Activated naive CD4-positive, alpha-beta T cell treated with anti-CD3 and anti-CD28 coated beads, Interleukin-2, amount 10 ng/mL, durations not matched to agents 7 days and 5 days (primary cell): ENCODE measurements around the gene MT3.
"Not testable (repeated sequence)": the region's sequence is repeated elsewhere in the genome, so short reads cannot be mapped to it uniquely, and the experiment has no call there.

Source experiments
- CTCF ChIA-PET: fragments of 350-600 bp; sonication (Branson Sonifier 250); formaldehyde crosslinking; loops from one replicate; lab custom pipeline; 2021; ENCODE audit warnings: antibody characterized with exemption; lab: Charles Lee
- DNase-seq: peaks from one replicate; pipeline ENCODE4 v3.0.0-alpha.2; 2020
- H3K27ac Mint-ChIP-seq: one replicate; pipeline ENCODE4 v1.8.0; 2021; ENCODE audit warnings: mild to moderate bottlenecking, moderate library complexity, mixed read lengths
- H3K27me3 Mint-ChIP-seq: one replicate; pipeline ENCODE4 v1.8.0; 2021; ENCODE audit warnings: mild to moderate bottlenecking, mixed read lengths
- H3K36me3 Mint-ChIP-seq: one replicate; pipeline ENCODE4 v1.8.0; 2021; ENCODE audit warnings: mixed read lengths
- H3K4me1 Mint-ChIP-seq: one replicate; pipeline ENCODE4 v1.8.0; 2021; ENCODE audit warnings: mixed read lengths
- H3K4me3 Mint-ChIP-seq: one replicate; pipeline ENCODE4 v1.8.0; 2021; ENCODE audit warnings: mild to moderate bottlenecking, moderate library complexity, mixed read lengths
- H3K9me3 Mint-ChIP-seq: one replicate; pipeline ENCODE4 v1.8.0; 2021; ENCODE audit warnings: mixed read lengths

MT3 gene

DNA sequence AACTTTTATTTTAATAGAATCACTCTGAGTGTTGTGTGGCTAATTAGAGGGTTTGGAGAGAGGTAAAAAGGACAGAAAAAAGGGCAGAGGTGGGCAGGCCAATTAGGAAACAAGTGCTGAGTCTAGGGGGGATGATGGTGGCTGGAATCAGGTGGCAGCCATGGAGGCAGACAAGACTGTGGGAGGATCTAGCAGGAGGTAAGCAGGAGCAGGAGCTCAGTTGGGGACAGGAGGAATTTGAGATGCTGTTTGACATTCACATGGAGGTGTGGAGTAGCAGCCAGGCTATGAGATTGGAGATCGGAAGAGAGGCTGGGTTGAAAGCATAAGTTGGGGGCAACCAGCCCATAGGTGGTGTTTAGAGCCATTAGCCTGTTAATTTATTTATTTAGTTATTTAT, 28.2 kb upstream of the MT3 start:
- H3K4me3 Mint-ChIP-seq, result no peak overlapping the region
- H3K36me3 Mint-ChIP-seq, result no peaks in the 10 kb centered on the region
- H3K27ac Mint-ChIP-seq, result peak overlapping the region; percentile 53
- H3K9me3 Mint-ChIP-seq, result no peaks in the 10 kb centered on the region
- DNase-seq, result no peak
- CTCF ChIA-PET, result interaction anchor here (0.9 kb wide), 1 partner anchor 9 kb away, joined by 4 read pairs; no protein-coding TSS in a partner anchor
- H3K27me3 Mint-ChIP-seq, result peaks cover 73% of the 10 kb centered on the region
- peaks cover under 1% of the 10 kb centered on the region for H3K4me1 Mint-ChIP-seq

DNA sequence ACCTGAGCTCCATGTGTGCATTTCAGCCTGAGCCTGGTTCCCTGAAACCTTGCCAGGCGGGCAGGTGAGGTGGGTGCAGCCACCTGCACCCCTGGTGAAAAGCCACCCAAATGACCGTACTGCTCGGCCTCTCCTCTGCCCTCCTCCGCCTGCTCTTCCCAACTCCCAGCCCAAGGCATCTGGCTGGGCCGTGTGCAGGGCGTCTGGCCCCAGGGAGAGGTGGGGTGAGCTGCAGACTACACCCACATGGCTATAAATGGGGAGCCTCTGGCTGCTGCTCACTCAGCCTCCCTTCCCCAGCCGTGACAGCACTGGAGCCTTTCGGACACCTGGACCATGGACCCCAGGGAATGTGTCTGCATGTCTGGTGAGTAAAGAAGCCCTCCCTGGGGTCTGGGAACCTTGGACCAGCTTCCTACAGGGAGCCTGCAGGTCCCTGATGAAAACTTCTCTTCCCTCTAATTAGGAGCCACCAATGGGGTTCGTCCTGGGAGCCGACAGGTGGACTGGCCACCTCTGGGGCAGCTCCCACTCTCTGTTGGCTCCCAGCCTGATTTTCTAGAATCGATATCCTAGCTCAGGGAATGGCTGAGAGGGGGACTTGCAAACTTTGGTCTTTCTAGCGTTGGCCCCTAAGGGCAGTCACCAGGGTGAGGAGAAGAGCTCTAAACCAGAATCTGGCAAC, 24.4 kb upstream of the MT3 start, which contains the start of gene MT4:
MT4 (plus strand) TSS at position 281 of the 685 bp plus-strand sequence; CDS start at position 337, 56 bp downstream.
- H3K4me1 Mint-ChIP-seq, result peaks cover 5% of the 10 kb centered on the region
- peaks cover 84% of the 10 kb centered on the region for H3K27me3 Mint-ChIP-seq
- no peaks in the 10 kb centered on the region for H3K9me3 Mint-ChIP-seq
- no peak for DNase-seq
- CTCF ChIA-PET, result interaction anchor here (0.6 to 1.5 kb wide), 3 partner anchors 12 to 56 kb away, joined by 3 to 5 read pairs (median 3); no protein-coding TSS in a partner anchor
- no peaks in the 10 kb centered on the region for H3K36me3 Mint-ChIP-seq
- H3K27ac Mint-ChIP-seq, result no peak within 1 kb of the TSS
- no peak within 1 kb of the TSS for H3K4me3 Mint-ChIP-seq

DNA sequence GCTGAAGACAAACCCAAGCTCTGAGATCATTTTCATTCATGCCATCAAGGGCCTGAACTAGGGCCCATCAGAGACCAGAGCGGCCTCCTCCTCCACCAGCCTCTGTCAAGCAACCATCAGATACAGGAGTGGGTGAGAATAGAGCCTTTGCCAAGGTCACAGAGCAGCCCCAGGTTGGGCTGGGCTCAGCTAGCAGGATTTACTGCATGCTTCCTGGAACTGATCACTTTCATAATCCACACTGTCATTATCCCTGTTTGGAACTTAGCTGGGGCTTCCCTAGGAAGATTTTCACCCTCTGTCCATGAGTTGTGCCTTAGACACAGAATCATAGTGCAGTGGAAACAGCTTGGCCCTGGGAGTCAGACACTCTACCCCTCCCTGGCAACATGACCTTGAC, 19.4 kb upstream of the MT3 start:
- no peaks in the 10 kb centered on the region for H3K9me3 Mint-ChIP-seq
- CTCF ChIA-PET, result interaction anchor here (1.2 kb wide), 1 partner anchor 9 kb away, joined by 4 read pairs; no protein-coding TSS in a partner anchor

DNA sequence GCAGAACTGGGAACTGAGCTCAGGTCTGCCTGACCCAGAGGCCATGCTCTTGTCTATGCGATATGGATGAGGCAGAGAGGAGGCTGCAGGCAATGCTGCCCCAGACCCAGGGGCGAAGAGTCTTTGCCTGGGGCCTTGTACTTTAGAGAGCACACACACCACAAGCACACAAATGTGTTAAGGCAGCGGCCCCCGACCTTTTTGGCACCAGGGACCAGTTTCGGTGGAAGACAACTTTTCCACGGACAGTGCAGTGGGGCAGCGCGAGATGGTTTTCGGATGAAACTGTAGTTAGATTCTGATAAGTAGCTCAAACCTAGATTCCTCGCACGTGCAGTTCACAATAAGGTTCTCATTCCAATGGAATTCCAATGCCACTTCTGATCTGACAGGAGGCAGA, 17.8 kb upstream of the MT3 start:
- Mint-ChIP-seq H3K27ac (no peak overlapping the region), H3K27me3 (peaks cover 56% of the 10 kb centered on the region), H3K9me3 (peaks cover 2% of the 10 kb centered on the region), H3K36me3 (no peaks in the 10 kb centered on the region), H3K4me1 (no peaks in the 10 kb centered on the region), H3K4me3 (no peak overlapping the region)
- no peak for DNase-seq
- CTCF ChIA-PET, result no interaction called here

More for the DNA sequence above, 19.4 kb upstream of the MT3 start:
- no peak overlapping the region for H3K27ac Mint-ChIP-seq
- no peaks in the 10 kb centered on the region for H3K36me3 Mint-ChIP-seq
- peaks cover 68% of the 10 kb centered on the region for H3K27me3 Mint-ChIP-seq
- H3K4me1 Mint-ChIP-seq, result peaks cover 5% of the 10 kb centered on the region
- DNase-seq, result no peak
- no peak overlapping the region for H3K4me3 Mint-ChIP-seq

- peaks cover 7% of the 10 kb centered on the region for H3K4me1 Mint-ChIP-seq
- CTCF ChIA-PET, result no interaction called here
- no peak overlapping the region for H3K4me3 Mint-ChIP-seq
- peaks cover 30% of the 10 kb centered on the region for H3K27me3 Mint-ChIP-seq
- no peaks in the 10 kb centered on the region for H3K36me3 Mint-ChIP-seq
- no peak for DNase-seq
- H3K27ac Mint-ChIP-seq, result no peak overlapping the region
- H3K9me3 Mint-ChIP-seq, result peaks cover 2% of the 10 kb centered on the region
Observed at GRCh38 chr16:56574625-56575024, 14.7 kb upstream of the MT3 start.

DNA sequence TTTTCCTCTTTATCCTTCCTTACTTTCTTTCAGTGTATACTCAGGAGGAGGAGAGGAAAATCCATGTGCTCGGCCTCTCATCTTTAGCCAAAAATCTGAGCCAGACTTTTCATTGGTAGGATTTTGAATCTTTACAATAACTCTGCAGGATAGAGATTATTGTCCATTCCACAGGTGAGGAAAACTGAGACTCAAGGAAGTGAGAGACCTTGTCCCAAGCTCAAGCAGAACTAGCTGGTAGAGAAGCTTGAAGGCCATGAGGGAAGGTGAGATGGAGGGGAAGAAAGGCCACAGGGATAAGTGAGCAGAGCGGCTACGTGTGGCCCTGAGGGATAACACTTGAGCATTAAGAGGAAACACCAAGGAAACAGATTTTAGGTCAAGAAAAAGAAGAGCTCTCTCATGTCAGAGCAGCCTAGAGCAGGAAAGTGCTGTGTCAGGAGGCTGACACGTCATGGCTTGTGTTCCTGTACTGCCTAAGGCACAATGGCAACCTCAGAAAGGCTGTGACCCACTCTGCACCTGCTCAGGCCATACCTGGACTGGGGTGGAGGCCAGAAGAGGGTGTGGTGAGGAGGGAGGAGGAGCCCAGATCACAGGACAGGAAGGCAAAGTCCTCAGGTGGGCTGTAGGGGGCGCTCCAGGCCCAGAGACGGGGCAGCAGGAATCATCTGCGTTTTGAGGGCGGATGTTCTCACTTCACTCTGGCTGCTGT, 12.6 kb upstream of the MT3 start:
- H3K27me3 Mint-ChIP-seq, result peaks cover 33% of the 10 kb centered on the region
- CTCF ChIA-PET, result interaction anchor here (0.6 to 3.2 kb wide), 32 partner anchors 9 to 506 kb away, joined by 3 to 79 read pairs (median 4); no protein-coding TSS in a partner anchor
- H3K4me1 Mint-ChIP-seq, result peaks cover 7% of the 10 kb centered on the region
- H3K4me3 Mint-ChIP-seq, result no peak overlapping the region
- peak; percentile 91 for DNase-seq
- no peaks in the 10 kb centered on the region for H3K36me3 Mint-ChIP-seq
- no peak overlapping the region for H3K27ac Mint-ChIP-seq
- peaks cover 2% of the 10 kb centered on the region for H3K9me3 Mint-ChIP-seq

- Mint-ChIP-seq H3K36me3 (no peaks in the 10 kb centered on the region), H3K27me3 (peaks cover 37% of the 10 kb centered on the region), H3K4me3 (no peak overlapping the region), H3K27ac (no peak overlapping the region), H3K4me1 (peaks cover 7% of the 10 kb centered on the region), H3K9me3 (peaks cover 2% of the 10 kb centered on the region)
- CTCF ChIA-PET, result interaction anchor here (0.6 to 3.2 kb wide), 24 partner anchors 8 to 292 kb away, joined by 3 to 79 read pairs (median 6); no protein-coding TSS in a partner anchor
- no peak for DNase-seq
Observed at GRCh38 chr16:56577300-56577625, 12.1 kb upstream of the MT3 start.

DNA sequence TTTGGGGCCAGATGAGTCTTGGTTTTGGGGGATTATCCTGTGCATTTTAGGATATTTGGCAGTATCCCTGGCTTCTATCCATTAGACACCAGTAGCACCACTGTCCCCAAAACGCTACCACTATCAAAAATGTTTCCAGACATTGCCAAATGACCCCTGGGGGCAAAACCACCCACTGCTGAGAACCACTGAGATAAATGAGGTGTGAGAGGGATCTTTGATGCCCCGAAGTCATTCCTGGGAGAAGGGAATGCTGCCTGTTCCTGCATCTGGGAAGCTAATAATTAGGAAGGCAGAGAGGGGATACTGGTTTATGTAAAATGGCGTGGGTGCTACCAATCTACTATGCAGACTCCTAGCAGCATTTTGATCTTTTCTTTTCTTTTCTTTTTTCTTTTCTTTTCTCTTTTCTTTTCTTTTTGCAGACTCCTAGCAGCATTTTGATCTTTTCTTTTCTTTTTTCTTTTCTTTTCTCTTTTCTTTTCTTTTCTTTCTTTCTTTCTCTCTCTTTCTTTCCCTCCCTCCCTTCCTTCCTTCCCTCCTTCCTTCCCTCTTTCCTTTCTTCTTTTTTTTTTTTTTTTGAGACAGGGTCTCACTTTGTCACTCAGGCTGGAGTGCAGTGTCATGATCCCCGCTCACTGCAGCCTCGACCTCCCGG, 8.8 kb upstream of the MT3 start:
- peaks cover 7% of the 10 kb centered on the region for H3K4me1 Mint-ChIP-seq
- no peak overlapping the region for H3K4me3 Mint-ChIP-seq
- peaks cover 50% of the 10 kb centered on the region for H3K27me3 Mint-ChIP-seq
- H3K36me3 Mint-ChIP-seq, result no peaks in the 10 kb centered on the region
- no peak overlapping the region for H3K27ac Mint-ChIP-seq
- no peaks in the 10 kb centered on the region for H3K9me3 Mint-ChIP-seq
- CTCF ChIA-PET, result interaction anchor here (1.0 kb wide), 1 partner anchor 122 kb away, joined by 4 read pairs; no protein-coding TSS in a partner anchor
- DNase-seq, result no peak

DNA sequence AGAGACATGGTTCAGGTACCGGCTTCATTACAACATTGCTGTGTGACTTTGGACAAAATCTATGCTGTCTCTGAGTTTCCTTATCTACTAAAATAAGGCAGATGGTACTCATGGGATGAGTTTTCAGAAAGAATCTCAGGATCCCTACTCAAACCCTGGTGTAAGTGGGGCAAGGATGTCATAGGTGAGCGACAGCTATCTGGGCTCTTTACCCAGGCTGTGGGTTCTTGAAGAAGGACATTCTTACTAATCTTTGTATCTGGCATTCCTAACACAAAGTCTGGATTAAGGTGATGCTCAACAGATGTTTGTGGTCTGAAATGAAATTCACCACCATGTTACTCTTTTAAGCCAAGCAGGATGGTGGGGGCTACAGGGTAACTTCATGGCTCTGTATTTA, 6.4 kb upstream of the MT3 start:
- H3K4me3 Mint-ChIP-seq, H3K9me3 Mint-ChIP-seq, DNase-seq, H3K36me3 Mint-ChIP-seq, H3K27ac Mint-ChIP-seq, H3K4me1 Mint-ChIP-seq: not testable (repeated sequence)
- CTCF ChIA-PET, result interaction anchor here (1.0 to 2.9 kb wide), 4 partner anchors 9 to 120 kb away, joined by 3 to 26 read pairs (median 3); no protein-coding TSS in a partner anchor
- H3K27me3 Mint-ChIP-seq, result peaks cover 66% of the 10 kb centered on the region

DNA sequence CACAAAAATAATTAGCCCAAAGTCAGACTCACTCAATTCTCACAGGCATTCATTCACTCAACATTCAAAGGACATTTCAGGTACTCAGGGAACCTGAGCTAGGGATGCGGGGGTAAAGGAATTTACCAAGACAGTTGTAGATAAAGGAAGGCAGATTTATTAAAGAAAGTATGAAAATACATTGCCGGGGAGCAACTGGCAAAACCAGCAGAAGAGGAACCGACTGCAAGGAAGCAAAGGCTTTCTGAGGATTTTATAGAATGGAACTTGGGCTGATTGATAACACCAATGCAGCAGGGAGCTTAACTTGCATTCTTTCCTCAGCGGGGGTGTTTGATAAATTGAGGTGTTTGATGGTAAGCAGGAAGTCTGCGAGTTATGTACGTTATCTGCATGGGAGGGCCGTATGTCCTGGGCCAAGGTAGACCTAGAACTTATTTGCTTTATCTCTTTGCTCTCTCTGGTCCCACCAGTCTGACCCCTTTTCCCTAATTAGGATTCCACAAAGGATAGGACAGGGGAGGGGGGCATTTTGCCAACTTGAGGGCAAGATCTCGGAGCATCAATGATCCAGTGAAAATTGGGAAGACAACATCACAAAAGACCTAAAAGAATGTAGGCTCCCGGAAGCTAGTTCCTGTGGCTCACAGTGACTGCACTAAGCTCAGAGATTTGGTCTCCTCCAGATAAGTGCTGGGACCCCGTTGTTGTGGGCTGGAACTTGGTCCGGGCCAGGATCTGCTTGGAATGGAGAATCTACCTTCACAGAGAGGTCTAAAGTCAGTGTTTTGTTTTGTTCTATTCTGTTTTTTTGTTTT, 5.8 kb upstream of the MT3 start:
- no peaks in the 10 kb centered on the region for H3K36me3 Mint-ChIP-seq
- no peak overlapping the region for H3K4me3 Mint-ChIP-seq
- CTCF ChIA-PET, result interaction anchor here (1.2 to 2.9 kb wide), 3 partner anchors 9 to 119 kb away, joined by 3 to 26 read pairs (median 3); no protein-coding TSS in a partner anchor
- H3K9me3 Mint-ChIP-seq, result no peaks in the 10 kb centered on the region
- H3K27ac Mint-ChIP-seq, result no peak overlapping the region
- H3K27me3 Mint-ChIP-seq, result peaks cover 73% of the 10 kb centered on the region
- H3K4me1 Mint-ChIP-seq, result no peaks in the 10 kb centered on the region
- no peak for DNase-seq

DNA sequence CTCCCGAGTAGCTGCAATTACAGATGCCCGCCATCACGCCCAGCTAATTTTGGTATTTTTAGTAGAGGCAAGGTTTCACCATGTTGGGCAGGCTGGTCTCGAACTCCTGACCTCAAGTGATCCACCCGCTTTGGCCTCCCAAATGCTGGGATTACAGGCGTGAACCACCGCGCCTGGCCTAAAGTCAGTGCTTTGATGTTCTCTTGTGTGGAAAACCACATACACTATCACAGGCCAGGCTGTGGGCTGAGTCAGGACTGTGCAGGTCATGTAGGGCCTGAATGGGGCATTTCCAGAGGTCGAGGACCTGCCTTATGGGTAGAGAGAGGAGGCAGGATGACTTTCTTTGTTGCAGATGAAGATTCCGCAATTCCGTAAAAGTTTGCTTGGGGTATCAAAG, 5.1 kb upstream of the MT3 start:
- peaks cover 80% of the 10 kb centered on the region for H3K27me3 Mint-ChIP-seq
- H3K4me1 Mint-ChIP-seq, result peaks cover 4% of the 10 kb centered on the region
- CTCF ChIA-PET, result no interaction called here
- no peak for DNase-seq
- H3K9me3 Mint-ChIP-seq, result no peaks in the 10 kb centered on the region
- no peak overlapping the region for H3K4me3 Mint-ChIP-seq
- no peak overlapping the region for H3K27ac Mint-ChIP-seq
- no peaks in the 10 kb centered on the region for H3K36me3 Mint-ChIP-seq

- H3K27ac Mint-ChIP-seq, result no peak overlapping the region
- H3K36me3 Mint-ChIP-seq, result no peaks in the 10 kb centered on the region
- peaks cover 15% of the 10 kb centered on the region for H3K4me1 Mint-ChIP-seq
- peak overlapping the region; percentile 78 for H3K4me3 Mint-ChIP-seq
- DNase-seq, result no peak
- peaks cover 81% of the 10 kb centered on the region for H3K27me3 Mint-ChIP-seq
- CTCF ChIA-PET, result no interaction called here
- H3K9me3 Mint-ChIP-seq, result no peaks in the 10 kb centered on the region
Observed at GRCh38 chr16:56588781-56589140, 567 bp upstream of the MT3 start.

- H3K27ac Mint-ChIP-seq, result no peak overlapping the region
- H3K9me3 Mint-ChIP-seq, result no peaks in the 10 kb centered on the region
- H3K4me3 Mint-ChIP-seq, result no peak overlapping the region
- CTCF ChIA-PET, result interaction anchor here (1.1 to 1.8 kb wide), 6 partner anchors 9 to 111 kb away, joined by 3 to 11 read pairs (median 5); no protein-coding TSS in a partner anchor
- DNase-seq, result no peak
- no peaks in the 10 kb centered on the region for H3K36me3 Mint-ChIP-seq
- peaks cover 73% of the 10 kb centered on the region for H3K27me3 Mint-ChIP-seq
- peaks cover 15% of the 10 kb centered on the region for H3K4me1 Mint-ChIP-seq
Observed at GRCh38 chr16:56591377-56592060, 2.2 kb downstream of the MT3 start.
